ENCODE data around the gene GSC2. TPM values are rescaled to one million over a fixed set of nuclear protein-coding genes. Genes with fewer than 3 reads are reported as not detected.

The GSC2 gene
- total RNA-seq, 1 donor from 2014 or later, result not detected

GRCh38 chr22:19125474-19126308, 24.4 kb downstream of the GSC2 start:
- ATAC-seq (no peak), DNase-seq (ENCODE audit: low spot score) (no peak)
- intact Hi-C loops (cut with DNase I), result no loop called here

- DNase-seq (ENCODE audit: low spot score) (no peak), ATAC-seq (no peak)
- intact Hi-C loops (cut with DNase I), result no loop called here
These were observed 25.1 kb downstream of the GSC2 start for GRCh38 chr22:19125011-19125410.

- ATAC-seq, result no peak
- DNase-seq (ENCODE audit: low spot score), result no peak
- intact Hi-C loops (cut with DNase I), result no loop called here
These were observed 25.7 kb downstream of the GSC2 start for GRCh38 chr22:19124377-19124776.

- ATAC-seq, result no peak
- no peak for DNase-seq (ENCODE audit: low spot score)
- intact Hi-C loops (cut with DNase I), result no loop called here
These were observed 26.2 kb downstream of the GSC2 start for GRCh38 chr22:19123936-19124335.

- ATAC-seq, result peak; percentile 39
- no peak for DNase-seq (ENCODE audit: low spot score)
- intact Hi-C loops (cut with DNase I), result no loop called here
These were observed 27.2 kb downstream of the GSC2 start for GRCh38 chr22:19122752-19123492.

- peak; percentile 98 for ATAC-seq
- intact Hi-C loops (cut with DNase I), result no loop called here
- DNase-seq (ENCODE audit: low spot score), result peak; percentile 99
These were observed 27.8 kb downstream of the GSC2 start, which contains the start of gene DGCR2 for GRCh38 chr22:19122143-19122751. Gene DGCR2, minus strand, starts transcription at chr22:19122412. Its CDS starts 206 bp downstream, at chr22:19122206.

GRCh38 chr22:19121631-19122142, 28.4 kb downstream of the GSC2 start:
- intact Hi-C loops (cut with DNase I), result no loop called here
- ATAC-seq (peak; percentile 14), DNase-seq (ENCODE audit: low spot score) (peak; percentile 73)

- DNase-seq (ENCODE audit: low spot score) (no peak), ATAC-seq (no peak)
- intact Hi-C loops (cut with DNase I), result no loop called here
These were observed 29.1 kb downstream of the GSC2 start for GRCh38 chr22:19120829-19121630.

- no peak for DNase-seq (ENCODE audit: low spot score)
- intact Hi-C loops (cut with DNase I), result no loop called here
- ATAC-seq, result no peak
These were observed 30.1 kb downstream of the GSC2 start for GRCh38 chr22:19119949-19120348.

- ATAC-seq (no peak), DNase-seq (ENCODE audit: low spot score) (no peak)
- intact Hi-C loops (cut with DNase I), result no loop called here
These were observed 31.7 kb downstream of the GSC2 start for GRCh38 chr22:19118329-19118880.

GRCh38 chr22:19117111-19117512, 33.0 kb downstream of the GSC2 start:
- DNase-seq (ENCODE audit: low spot score) (no peak), ATAC-seq (no peak)
- intact Hi-C loops (cut with DNase I), result no loop called here

- ATAC-seq (no peak), DNase-seq (ENCODE audit: low spot score) (no peak)
- intact Hi-C loops (cut with DNase I), result no loop called here
These were observed 34.5 kb downstream of the GSC2 start for GRCh38 chr22:19115628-19116027.

GRCh38 chr22:19114984-19115552, 35.0 kb downstream of the GSC2 start:
- DNase-seq (ENCODE audit: low spot score), result no peak
- intact Hi-C loops (cut with DNase I), result no loop called here
- no peak for ATAC-seq

GRCh38 chr22:19113429-19113828, 36.7 kb downstream of the GSC2 start:
- no peak for ATAC-seq
- DNase-seq (ENCODE audit: low spot score), result no peak
- intact Hi-C loops (cut with DNase I), result no loop called here

GRCh38 chr22:19111584-19111983, 38.5 kb downstream of the GSC2 start:
- DNase-seq (ENCODE audit: low spot score), result peak; percentile 18
- intact Hi-C loops (cut with DNase I), result no loop called here

GRCh38 chr22:19111140-19111539, 39.0 kb downstream of the GSC2 start:
- ATAC-seq, result no peak
- intact Hi-C loops (cut with DNase I), result no loop called here

More at GRCh38 chr22:19111584-19111983, 38.5 kb downstream of the GSC2 start:
- ATAC-seq, result no peak

GRCh38 chr22:19110646-19111045, 39.4 kb downstream of the GSC2 start:
- intact Hi-C loops (cut with DNase I), result no loop called here
- no peak for ATAC-seq
- no peak for DNase-seq (ENCODE audit: low spot score)

More at GRCh38 chr22:19111140-19111539, 39.0 kb downstream of the GSC2 start:
- DNase-seq (ENCODE audit: low spot score), result peak; percentile 17

GRCh38 chr22:19110064-19110458, 40.0 kb downstream of the GSC2 start:
- no peak for ATAC-seq
- intact Hi-C loops (cut with DNase I), result no loop called here

More at GRCh38 chr22:19110064-19110458, 40.0 kb downstream of the GSC2 start:
- DNase-seq (ENCODE audit: low spot score), result no peak

All from sciatic nerve (tissue), 2 donors.